ENCODE results near the gene SHCBP1.

GRCh38 chr16:46583036-46583435, 38.1 kb downstream of the SHCBP1 start:
- TF ChIP-seq, protein P1, sequence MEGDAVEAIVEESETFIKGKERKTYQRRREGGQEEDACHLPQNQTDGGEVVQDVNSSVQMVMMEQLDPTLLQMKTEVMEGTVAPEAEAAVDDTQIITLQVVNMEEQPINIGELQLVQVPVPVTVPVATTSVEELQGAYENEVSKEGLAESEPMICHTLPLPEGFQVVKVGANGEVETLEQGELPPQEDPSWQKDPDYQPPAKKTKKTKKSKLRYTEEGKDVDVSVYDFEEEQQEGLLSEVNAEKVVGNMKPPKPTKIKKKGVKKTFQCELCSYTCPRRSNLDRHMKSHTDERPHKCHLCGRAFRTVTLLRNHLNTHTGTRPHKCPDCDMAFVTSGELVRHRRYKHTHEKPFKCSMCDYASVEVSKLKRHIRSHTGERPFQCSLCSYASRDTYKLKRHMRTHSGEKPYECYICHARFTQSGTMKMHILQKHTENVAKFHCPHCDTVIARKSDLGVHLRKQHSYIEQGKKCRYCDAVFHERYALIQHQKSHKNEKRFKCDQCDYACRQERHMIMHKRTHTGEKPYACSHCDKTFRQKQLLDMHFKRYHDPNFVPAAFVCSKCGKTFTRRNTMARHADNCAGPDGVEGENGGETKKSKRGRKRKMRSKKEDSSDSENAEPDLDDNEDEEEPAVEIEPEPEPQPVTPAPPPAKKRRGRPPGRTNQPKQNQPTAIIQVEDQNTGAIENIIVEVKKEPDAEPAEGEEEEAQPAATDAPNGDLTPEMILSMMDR (IDR thresholded peaks at IDR 0.05 in 2 of 3, conservative IDR thresholded peaks at IDR 0.05 in 1 of 3; ENCODE audit: control insufficient read depth in 2 of 3, extremely low read depth in 1 of 3, insufficient read depth in 1 of 3, low read depth in 3 of 3, low read length in 3 of 3): no peak
- no peak for TF ChIP-seq KDM1A (IDR thresholded peaks at IDR 0.05; ENCODE audit: borderline replicate concordance)
- TF ChIP-seq, protein P2, sequence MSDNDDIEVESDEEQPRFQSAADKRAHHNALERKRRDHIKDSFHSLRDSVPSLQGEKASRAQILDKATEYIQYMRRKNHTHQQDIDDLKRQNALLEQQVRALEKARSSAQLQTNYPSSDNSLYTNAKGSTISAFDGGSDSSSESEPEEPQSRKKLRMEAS (IDR thresholded peaks at IDR 0.05; ENCODE audit: low read depth, low read length): no peak
